ENCODE data around the gene AMN.

The AMN gene

DNA sequence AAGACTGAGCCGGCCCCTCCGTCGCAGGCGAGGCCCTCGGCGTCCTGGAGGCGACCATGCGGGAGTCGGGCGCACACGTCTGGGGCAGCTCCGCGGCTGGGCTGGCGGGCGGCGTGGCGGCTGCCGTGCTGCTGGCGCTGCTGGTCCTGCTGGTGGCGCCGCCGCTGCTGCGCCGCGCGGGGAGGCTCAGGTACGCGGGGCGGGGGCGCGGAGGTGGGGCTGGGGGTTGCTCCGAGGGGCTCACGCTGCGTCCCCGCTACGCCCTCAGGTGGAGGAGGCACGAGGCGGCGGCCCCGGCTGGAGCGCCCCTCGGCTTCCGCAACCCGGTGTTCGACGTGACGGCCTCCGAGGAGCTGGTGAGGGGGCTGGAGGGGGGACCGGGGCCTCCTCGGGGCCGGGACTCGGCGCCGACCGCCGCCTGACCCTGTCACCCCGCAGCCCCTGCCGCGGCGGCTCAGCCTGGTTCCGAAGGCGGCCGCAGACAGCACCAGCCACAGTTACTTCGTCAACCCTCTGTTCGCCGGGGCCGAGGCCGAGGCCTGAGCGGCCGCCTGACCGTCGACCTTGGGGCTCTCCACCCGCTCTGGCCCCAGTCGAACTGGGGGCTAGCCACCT lies 7.8 kb downstream of the AMN start:
- DNase-seq: no peak

DNA sequence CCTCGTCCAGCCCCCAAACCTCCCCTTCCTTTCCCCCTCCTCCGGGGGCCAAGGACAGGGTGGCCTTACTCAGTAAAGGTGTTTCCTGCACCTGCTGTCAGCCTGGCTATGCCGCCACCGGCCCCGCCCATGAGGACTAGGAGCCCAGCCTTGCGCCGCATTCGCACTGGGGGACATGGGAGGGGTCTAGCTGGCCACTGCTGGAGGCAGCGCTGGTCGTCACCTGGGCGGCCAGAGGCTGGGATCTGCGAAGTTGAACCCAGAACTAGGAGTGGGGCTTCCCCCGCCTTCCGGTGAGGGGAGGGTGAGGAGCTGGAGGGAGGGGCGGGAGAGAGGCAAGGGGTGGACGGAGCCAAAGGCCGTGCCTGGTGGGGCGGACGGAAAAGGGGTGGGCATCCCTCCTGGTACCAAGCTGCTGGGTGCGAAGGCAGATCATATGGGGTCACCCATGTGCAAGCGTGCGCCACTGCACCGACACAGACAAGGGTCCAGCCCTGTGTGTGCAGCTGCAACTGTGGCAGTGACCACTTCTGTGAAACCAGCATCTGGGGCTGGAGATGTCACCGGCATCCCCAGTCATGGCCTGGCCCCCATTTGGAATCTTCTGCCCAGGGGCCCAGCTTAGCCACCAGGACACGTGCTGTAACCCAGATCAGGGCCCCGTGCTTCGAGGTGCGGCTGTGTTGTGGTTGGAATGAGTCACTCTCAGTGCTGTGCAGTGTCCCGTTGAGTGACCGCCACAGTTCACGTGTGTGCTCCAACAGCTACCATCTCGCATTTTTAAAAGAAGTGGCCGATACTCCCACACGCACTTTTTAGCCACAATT lies 8.5 kb downstream of the AMN start:
- DNase-seq: no peak

DNA sequence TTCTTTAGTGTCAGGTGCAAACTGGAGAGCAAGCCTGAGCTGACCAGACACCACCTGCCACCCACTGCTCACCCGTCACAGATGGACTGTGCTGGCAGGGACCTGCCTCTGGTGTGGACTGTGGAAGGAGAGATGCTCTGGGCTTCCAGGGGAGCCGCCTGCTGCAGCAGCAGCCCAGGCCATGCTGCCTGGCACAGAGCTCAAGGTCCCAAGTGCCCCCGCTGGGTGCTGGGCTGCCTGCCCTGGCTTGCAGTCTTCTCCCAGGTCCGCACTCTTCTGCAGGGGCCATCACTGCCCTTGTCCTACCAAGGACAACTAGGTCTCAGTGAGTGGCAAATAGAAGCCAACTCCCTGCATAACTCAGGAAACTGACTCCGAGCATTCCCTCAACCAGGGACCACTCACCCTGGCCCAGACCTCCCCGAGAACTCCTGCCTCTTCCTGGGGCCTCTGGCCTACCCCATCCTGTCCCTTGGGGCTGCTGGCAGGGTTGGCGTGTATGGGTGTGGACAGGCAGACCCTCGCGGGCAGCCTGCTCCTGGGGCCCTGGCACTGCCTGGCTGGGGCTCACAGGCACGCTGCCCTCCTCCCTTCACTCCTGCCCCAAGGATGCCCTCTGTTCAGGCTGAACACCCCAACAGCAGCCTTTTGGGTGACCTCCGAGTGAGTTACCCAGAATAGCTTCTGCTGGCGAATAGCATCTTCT lies 9.3 kb downstream of the AMN start:
- DNase-seq: no peak

DNA sequence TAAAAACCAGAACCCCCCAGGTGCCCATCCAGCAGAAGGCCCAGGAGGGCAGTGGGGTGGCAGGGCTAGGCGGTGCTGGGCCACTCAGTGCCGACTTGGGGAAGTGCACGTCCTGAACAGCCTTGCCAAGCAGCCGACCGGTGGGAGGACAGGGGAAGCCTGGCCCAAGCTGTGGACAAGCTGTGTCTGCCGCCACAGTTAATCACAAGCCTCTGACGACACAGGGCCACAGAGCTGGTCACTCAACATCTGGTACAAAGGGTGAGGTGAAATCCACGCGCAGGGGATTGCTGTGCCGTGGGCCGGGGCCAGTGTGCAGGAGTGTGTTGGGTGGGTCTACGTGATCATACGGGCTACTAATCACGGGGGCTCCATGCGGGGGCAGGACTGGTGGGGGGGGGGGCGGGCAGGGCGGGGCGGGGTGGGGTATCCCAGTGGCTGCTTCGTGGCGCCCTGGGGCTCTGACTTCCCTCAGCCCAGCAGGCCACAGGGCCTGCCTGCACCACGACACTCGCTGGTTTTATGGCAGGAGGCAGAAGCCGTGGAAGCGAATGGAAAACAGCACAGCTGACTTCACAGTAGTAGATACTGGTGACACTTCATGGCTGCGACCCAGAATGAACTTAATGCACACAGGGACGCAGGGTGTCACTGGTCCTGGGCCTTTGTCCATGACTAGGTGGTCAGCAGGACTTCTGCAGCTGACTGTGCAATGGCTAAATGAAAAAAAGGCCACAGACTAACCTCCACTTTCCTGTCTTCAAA lies 10.2 kb downstream of the AMN start:
- no peak for DNase-seq

DNA sequence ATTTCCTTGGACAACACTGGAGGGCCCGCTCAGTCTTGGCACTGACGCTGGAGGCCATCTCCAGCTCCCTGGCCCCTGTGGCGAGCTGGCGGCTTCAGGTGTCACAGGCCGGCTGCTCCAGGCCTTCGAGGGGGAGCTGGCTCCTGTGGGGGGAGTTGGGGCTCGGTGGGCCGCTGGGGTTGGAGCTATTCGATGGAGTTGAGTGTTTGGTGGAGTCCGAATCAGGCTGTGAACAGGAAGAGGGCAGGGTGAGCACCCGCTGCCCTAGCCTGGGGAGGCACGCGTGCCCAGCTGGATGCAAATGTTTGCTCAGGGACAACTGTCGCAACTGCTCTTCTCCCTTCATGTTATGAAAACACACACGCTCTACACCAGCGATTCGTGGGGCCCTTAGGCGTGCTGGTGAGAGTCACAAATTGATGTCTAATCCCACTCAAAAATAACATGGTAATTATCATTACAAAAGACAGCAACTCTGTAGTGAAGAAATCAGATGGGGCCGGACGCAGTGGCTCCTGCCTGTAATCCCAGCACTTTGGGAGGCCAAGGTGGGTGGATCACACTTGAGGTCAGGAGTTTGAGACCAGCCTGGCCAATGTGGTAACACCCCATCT lies 11.3 kb downstream of the AMN start:
- DNase-seq: no peak

DNA sequence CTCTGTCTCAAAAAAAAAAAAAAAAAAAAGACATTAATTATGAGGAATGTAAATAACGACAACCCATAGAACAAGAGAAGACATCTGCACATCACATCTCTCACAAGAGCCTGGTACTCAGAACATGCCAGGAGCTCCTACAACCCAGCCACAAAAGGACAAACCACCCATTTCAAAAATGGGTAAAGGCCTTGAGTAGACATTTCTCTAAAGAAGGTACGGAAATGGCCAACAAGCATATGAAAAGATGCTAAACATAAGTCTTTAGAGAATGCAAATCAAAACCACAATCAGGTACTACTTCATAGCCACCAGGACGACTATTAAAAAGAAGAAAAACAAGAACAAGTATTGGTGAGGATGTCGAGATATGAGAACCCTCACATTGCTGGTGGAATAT lies 13.3 kb downstream of the AMN start:
- no peak for DNase-seq

DNA sequence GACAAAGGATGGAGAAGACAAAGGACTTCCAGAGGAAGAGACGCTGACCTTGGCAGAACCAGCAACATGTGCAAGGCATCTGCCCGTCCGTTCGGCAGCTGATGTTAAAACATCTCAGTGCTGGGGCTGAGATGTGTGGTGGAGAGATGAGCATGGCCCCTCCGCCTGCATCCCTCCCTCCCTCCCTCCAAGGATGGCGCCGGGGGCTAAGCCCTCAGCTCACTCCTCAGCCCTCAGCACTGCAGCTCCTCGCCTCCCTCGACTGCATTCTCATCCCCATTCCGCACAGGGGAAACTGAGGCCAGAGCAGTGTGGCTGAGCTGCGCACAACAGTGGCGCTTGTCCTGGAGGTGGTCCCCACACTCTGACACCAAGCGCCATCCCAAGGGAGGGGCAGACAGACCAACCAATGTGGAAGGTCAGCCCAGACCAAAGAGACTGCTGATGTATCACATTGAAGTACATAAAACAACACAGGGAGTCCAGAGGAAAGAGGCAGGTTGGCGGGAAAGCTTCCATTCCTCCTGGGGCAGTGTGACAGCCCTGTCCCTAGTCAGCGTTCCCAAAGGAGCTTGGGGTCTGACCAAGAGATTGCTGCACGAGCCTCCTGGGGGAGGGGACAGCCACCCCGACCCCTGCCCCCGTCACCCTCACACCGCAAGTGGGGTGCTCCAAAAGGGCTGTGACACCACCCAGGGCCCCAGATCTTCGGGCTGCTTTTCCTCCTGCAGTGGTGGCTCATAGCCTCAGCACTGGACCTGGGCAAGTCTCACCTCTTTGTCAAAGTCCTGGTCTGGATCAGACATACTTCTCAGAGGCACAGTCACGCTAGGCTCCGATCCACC lies 15.1 kb downstream of the AMN start:
- no peak for DNase-seq

DNA sequence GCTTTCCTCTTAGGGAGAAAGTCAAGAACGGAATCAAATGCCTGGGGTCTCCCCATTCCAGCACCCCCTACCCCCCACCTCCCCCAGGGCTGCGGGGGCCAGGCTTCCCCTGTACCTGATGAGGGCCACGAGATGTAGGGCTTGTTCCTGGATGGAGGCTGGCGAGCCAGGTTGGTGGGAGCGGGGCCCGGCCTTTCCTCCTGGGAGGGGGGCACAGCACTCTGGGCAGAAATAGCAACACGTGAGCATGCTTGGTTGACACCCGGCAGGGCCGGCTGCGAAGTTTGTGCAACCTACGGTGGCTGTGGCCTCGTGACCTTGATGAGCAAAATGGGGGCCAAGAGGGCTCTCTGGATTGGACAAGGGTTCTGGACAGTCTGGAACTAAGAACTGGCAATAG lies 15.7 kb downstream of the AMN start:
- no peak for DNase-seq

DNA sequence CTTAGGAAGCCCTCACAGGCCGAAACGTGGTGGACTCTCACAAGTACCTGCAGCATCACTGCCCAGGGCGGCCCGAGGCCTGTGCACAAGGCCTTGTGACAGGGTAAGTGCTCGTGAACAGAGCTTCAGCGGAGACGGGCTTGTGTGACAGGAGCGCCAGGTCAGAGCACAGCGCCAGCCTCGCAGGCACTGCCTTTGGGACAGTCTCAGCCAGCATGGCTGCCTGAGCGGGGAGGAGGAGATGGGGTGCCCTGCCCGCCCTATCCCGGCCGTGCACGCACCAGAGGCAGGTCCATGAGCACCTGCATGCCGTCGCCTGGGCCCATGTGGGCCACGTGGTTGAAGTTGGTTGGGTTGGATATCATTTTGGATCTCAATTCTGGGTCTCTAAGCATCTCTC lies 16.9 kb downstream of the AMN start:
- no peak for DNase-seq

DNA sequence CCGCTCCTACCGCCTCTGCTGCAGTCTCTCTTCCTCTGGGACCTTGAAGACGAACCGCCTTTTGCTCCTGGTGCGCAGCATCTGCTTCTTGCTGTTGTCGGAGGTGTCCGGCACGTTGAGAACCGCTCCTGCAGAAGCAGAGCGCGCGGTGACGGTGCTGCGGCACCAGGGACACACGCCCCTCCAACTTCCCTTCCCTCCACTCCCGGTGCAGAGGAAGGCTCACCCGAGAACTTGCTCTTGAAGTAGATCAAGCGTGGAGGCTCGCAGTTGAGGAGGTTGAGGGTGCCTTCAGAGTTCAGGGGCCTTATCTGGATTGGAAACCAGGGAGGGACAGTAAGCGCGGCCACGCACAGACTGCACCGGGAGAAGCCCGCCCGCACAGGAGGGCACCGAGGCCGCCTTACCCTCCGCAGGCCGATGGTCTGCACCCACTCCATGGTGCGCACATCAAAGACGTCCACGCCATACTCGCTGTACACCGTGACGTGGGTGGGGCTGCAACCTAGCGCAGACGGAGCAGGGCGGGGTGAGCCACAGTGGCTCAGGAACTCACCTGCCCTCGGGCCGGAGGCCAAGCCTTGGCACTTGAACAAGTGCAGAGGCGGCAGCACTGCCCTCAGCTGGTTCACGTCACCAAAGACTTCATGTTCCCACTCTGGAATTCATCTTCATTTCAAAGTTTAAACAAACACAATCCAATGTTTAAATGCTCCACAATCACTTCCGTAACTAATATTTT lies 17.5 kb downstream of the AMN start:
- no peak for DNase-seq

DNA sequence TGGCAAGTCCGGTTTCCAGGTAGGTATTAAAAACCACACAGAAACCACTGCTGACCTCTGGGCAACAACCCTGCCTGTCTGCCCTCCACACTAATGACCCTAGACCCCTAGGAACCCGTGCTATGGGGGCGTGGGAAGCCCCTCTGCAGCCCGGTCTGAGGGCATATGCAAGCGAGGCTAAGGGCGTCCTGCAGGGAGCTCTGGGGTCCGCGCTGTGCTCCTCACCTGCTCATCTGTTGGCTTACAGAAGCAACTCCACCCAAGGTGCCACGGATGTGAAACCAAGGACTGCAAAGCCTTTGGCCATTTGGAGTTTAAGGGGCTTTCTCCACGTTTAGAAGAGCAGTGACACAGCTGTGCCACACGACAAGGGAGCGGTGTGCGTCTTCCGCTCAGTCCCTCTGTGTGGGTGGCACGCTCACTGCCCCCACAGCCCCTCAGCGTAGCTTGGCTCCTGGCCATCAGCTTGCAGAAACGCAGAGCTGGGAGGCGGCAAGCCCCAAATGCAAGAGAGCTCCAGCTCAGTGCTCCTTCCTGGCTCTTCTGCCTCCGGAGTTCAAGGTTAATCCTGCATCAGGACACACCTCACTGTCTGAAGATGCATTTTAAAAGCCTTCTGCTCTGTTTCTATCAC lies 18.4 kb downstream of the AMN start:
- no peak for DNase-seq

DNA sequence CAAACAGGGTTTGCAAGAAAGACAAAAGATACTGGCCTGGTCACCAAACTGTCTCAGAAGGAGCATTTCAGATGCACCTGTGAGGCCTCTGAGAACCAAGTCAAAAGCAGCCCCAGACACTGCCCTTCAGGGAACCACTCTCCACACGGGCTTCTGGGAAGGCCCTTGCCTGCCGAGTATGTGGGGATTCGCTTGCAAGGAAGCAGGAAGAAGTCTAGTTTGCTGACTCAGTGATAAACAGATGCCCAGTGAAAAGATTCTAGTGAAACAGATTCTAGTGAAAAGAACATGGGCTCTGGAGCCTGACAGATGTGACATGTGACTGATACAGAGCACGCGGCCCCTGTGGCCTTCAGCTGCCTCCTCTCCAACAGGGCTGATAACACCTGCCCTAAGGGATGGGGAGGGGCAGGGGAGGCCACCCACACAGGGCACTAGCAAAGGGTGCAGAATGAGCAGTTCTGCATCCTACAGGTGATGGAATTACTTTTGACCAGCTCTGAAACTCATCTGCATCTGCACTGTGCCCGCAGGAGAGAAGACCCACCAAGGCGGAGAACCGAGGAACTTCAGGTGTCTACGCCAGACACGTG lies 19.1 kb downstream of the AMN start:
- DNase-seq: no peak

DNA sequence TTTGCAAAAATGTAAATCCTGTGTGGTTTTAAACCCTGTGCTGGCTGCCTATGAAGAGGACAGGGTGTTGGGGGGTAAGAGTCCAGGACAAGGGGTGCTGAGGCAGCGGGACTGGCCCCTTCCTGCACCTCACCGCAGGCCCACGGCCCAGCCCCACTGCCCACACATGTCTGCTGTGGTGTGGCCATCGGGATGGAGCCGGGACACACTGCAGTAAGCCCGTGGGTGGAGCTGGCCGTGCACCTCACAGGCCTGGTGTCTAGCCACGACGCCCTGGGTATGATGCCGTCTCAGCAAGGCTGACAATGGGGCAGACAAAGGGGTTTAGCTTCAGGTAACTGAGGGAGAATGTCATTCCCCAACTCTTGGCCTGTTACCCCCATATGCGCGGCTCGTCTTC lies 19.6 kb downstream of the AMN start:
- no peak for DNase-seq

DNA sequence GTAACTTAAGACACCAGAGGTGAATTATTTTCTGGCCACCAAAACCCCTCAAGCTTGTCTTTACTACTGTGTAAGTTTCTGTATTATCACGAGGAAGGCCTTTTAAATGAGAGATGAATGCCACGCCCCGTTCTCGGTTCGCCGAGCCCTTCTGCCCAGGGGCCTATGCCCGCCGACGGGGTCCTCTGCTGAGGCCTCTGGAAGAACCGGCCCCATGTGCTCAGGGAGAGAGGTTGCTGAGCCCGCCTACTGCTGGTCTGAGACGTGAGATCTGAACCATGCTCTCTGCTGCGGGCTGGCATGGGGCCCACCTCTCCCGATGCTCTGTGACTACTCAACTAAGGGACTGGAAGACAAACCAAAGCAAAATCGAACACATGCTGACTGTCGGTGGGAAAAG lies 21.0 kb downstream of the AMN start:
- no peak for DNase-seq

DNA sequence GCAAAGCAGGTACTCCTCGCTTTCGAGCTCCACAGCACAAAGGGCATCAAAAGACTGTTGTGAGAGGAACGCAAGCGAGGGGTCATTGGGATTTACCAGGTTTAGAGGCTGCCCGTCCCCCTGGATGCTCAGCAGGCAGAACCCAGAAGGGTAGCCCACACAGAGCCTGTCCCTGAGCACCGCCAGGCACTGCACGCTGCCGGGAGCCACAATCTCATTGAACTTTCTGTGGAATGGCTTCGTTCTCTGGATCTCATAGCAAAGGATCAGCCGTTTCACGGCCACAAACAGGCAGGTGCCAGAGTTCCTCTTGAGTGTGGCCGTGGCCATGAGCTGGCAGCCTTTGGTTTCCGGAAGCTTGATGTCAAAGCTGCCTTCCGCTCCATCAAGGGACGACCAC lies 21.5 kb downstream of the AMN start:
- DNase-seq: no peak

DNA sequence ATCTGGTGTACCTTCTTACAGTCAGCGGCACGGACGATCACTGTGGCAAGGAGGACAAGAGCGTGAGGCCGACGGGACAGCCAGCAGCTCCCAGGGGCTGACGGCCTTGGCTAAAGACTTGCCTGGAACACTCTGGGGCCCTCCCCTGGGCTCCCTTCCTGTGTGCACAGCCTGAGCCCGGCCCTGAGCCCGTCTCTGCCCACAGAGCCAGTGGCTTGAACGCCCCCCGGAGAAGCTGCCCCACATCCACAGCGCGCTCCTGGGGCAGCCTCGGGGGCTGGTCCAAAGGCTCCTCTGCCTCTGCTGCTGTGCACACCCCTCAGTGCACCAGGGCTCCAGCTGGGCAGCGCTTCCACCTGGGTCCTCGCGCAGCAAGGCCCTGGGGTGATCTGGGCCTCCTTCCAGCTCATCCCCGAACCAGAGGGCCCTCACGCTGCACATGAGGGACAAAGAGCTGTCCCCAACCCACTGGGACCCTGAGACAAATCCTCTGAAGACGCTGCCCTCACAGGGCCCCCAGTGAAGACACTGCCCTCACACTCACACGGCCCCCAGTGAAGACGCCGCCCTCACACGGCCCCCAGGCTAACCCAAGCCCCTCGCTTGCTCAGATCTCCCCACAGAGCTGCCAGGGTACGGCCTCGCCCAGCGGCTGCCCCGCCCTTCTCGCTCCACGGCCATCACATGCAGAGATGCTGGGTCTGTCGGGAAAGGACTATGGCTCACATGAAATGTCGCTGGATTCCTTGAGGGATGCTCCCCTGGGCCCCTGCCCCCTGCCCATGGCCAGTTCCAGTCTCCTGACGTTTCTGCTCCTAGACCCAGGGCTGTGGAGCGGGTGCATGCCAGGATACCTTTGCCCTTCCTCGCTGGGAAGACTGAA lies 22.2 kb downstream of the AMN start:
- no peak for DNase-seq

DNA sequence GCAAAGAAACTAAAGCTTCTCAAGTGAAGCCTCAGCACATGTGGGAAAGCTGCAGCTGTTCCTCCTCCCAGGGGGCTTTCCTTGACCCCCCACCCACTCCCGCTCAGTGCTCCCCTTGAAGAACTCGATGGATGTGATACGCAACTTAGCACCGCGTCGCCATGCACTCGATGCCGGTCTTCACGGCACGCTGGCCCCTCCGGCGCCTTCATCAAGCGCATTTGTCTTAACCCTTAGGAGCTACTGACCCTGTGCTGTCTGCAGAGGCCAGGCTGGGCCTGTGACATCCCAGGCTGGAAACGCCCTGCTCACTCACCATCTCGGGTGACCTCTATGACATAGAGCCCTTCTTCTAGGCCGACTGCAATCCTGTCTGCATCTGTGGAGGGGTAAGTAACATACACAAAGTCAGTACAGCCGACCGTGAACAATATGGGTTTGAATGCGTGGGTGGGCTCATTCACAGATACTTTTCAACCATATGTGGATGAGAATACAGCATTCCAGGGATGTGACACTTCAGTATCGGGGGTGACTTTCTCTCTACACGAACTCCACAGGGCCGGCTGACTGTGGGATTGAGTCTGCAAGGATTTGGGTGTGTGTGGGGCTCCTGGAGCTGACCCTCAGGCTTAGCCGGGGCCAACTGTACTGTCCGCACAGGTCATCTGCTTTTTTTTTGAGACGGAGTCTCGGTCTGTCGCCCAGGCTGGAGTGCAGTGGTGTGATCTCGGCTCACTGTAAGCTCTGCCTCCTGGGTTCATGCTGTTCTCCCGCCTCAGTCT lies 23.1 kb downstream of the AMN start:
- DNase-seq: no peak

DNA sequence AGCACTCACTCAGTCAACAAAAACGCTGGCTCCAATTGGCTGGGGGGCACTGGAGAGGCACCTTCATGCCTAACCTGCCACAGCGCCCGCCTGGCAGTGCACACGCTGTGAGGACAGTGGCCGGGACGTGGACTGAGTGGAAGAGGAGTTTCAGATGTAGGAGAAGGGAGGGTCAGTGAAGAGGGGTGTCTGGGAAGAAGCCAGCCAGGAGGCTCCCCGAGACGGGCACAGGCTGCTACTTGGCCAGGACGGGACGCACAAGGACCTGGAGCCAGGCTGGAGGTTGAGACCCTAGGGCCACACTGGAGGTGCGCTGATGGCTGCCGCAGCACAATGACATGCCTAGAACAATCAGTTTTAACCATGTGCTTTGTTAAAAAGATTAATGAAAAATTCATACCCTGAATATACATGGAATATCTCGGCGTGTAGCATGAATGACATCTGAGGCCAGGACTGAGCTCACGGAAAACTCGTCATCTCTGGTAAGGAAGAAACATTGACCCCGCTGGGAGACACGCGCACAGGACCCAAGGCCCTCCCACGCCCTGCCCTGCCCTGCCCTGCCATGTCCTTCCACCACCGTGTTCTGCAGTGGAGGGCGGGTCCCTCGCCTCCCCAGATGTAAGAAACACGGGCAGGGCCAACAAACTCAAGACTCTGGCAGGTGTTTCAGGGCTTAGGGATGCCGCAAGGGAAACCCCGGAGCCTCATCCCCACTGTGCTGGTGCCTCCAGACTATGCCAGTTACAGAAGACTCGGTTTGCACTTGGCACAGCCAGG lies 25.0 kb downstream of the AMN start:
- DNase-seq: no peak

Data from inflammatory macrophage treated with lipopolysaccharide for 1 hour (primary cell).